GM06990 (cell line): ENCODE measurements around the gene TAB3.

ENCODE experiments used
- DNase-seq: peaks from one replicate; pipeline ENCODE4 v3.0.0-alpha.2; 2011; ENCODE audit not compliant: insufficient read length; ENCODE audit errors: extremely low read depth
- H3K27me3 ChIP-seq: replicated peaks from 2 replicates; pipeline ENCODE4 v1.6.0; 2011; ENCODE audit warnings: low read length; ENCODE audit not compliant: control insufficient read depth, insufficient read depth
- H3K36me3 ChIP-seq: 2 replicates; pipeline ENCODE4 v1.5.1; 2011; ENCODE audit warnings: low read length; ENCODE audit not compliant: control insufficient read depth, insufficient read depth
- H3K4me3 ChIP-seq: replicated peaks from 2 replicates; pipeline ENCODE4 v1.5.1; 2011; ENCODE audit warnings: low read depth, mild to moderate bottlenecking, control low read depth, low read length
- TF ChIP-seq, protein P1 (sequence below): IDR thresholded peaks from 2 replicates; pipeline ENCODE4 v1.5.1; 2011; ENCODE audit warnings: low read length, control low read depth, mild to moderate bottlenecking, inconsistent platforms; ENCODE audit not compliant: insufficient read depth, poor library complexity, severe bottlenecking

TAB3 gene

DNA sequence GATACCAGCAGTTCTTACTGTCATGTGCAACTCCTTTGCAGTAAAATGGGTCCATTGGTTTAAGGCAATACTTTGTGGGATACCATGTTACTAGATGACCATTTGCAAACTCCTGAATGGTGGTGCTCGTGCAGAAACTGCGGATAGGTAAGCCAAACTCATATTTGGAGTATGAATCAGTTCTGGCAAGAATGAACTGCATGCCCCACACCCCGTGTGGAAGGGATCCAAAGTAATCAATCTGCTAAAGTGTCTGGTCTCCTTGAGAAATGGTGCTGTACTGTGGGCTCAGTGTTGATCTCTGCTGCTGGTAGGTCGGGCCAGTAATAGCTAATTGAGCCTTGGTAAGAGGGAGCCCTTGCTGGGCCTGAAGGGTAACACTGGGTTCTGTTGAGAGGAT lies 4.2 kb upstream of the TAB3 start:
- no peak for DNase-seq
- H3K4me3 ChIP-seq: no peak overlapping the region
- no peaks in the 10 kb centered on the region for H3K27me3 ChIP-seq
- TF ChIP-seq, protein P1, sequence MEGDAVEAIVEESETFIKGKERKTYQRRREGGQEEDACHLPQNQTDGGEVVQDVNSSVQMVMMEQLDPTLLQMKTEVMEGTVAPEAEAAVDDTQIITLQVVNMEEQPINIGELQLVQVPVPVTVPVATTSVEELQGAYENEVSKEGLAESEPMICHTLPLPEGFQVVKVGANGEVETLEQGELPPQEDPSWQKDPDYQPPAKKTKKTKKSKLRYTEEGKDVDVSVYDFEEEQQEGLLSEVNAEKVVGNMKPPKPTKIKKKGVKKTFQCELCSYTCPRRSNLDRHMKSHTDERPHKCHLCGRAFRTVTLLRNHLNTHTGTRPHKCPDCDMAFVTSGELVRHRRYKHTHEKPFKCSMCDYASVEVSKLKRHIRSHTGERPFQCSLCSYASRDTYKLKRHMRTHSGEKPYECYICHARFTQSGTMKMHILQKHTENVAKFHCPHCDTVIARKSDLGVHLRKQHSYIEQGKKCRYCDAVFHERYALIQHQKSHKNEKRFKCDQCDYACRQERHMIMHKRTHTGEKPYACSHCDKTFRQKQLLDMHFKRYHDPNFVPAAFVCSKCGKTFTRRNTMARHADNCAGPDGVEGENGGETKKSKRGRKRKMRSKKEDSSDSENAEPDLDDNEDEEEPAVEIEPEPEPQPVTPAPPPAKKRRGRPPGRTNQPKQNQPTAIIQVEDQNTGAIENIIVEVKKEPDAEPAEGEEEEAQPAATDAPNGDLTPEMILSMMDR: no peak
- no peaks in the 10 kb centered on the region for H3K36me3 ChIP-seq

DNA sequence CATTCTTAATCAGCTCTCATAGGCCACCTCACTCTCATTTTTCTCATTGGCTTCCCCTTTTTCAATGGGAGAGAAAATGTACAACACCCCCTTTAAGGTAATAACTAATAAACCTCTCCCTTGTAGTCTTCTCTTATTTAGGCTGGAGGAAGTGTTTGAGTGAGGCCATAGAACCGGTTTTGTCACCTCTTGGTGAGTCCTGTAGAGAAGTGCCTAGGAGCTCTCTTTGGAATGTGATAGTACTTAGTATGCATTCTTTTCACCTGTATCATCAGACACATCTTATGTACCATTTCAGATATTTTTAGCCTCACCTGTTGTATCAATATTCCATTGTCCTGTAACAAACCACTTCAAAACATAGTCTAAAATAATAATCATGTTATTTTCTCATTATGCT lies 3.5 kb upstream of the TAB3 start:
- Histone ChIP-seq H3K27me3 (no peaks in the 10 kb centered on the region), H3K36me3 (no peaks in the 10 kb centered on the region), H3K4me3 (no peak overlapping the region)
- DNase-seq: no peak
- TF ChIP-seq, protein P1: no peak

DNA sequence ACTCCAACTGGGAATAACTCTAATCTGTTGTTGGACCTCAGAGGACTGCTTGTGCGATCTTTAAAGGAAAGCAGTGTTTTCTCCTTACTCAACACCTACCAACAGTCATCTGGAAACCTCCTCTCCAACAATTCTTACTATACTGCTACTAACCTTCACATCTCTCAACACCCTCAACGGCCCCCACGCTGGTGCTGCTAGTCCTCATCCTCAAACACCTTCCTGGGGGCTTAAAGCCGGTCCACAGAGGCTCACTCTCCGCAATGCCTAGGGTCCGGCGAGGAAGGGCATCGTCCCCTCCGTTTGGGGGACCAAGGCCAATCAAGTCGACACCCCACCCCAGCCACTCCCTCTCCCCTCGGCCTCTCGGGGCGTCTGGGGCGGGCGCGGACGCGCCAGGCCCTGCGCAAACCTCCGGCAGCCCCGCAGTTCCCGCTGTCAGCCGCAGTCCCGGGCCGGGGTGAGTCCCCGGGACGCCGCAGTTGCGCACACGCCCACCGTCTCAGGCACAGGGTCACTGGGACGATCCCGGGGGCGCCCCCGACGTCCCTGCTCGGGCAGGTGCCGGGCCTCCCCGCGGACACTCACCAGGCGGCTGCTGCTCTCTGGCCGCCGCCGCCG lies 418 bp downstream of the TAB3 start:
- Histone ChIP-seq H3K4me3 (peak overlapping the region; percentile 66), H3K27me3 (no peaks in the 10 kb centered on the region), H3K36me3 (no peaks in the 10 kb centered on the region)
- peak; percentile 60 for DNase-seq
- TF ChIP-seq, protein P1: no peak

DNA sequence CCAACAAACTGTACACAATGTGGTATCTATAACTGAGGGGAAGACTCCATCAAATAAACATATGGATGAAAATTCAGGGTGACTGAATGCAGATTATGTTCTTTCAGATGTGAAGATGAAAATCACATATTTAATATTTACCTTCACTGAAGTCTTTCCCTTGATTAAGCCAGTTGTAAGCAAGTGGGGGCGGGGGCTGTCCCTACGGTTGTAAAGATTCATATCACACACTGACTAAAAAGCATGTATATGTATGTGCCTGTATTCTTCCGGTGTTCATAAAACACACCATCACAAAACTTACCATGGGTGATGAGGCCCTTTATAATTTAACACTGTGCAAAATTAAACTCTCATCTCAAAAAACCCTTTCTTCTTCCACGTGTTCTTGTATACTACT lies 1.3 kb downstream of the TAB3 start:
- Histone ChIP-seq H3K36me3 (no peaks in the 10 kb centered on the region), H3K27me3 (no peaks in the 10 kb centered on the region), H3K4me3 (peak overlapping the region; percentile 66; the same call in 1 of the 2 replicates)
- TF ChIP-seq, protein P1: no peak
- no peak for DNase-seq

DNA sequence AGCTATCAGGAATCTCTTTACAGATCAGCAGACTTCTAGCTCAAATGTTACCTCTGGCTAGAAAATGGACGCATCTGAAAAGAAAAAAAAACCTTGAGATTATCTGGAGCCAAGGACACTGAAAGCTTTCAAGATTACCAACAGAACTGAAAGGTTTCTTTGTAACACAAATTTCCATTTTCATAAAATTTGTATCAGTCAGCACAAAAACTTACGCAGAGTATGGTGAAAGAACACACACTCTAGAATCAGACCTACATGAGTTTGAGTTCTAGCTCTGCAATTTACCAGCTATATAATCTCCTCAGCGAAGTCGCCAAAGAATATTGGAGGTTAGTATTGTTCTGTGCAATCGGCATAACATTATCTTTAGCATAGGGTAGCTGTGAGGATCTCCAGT lies 1.8 kb downstream of the TAB3 start:
- H3K4me3 ChIP-seq: no peak overlapping the region
- no peak for DNase-seq

More for the DNA sequence above, 1.8 kb downstream of the TAB3 start:
- Histone ChIP-seq H3K27me3 (no peaks in the 10 kb centered on the region), H3K36me3 (no peaks in the 10 kb centered on the region)
- TF ChIP-seq, protein P1: no peak
